AG04449 (cell line): ENCODE measurements around the gene GUCY1A2.

ENCODE experiments used
- CTCF ChIA-PET: fragments of 350-600 bp; formaldehyde crosslinking; extraction: SDS; loops from one replicate; lab custom pipeline; 2021; ENCODE audit warnings: antibody characterized with exemption; lab: Yijun Ruan, JAX
- POLR2A ChIA-PET: fragments of 400-600, 350-600 bp; formaldehyde crosslinking; extraction: SDS; loops from one replicate; lab custom pipeline; 2020; ENCODE audit warnings: antibody characterized with exemption, inconsistent platforms; lab: Yijun Ruan, JAX
- DNase-seq: peaks from one replicate; pipeline ENCODE4 v3.0.0-alpha.2; 2010; ENCODE audit warnings: low read depth, low spot score
- H3K4me3 ChIP-seq: 2 replicates; pipeline ENCODE4 v1.5.1; 2011; ENCODE audit warnings: low read depth, mild to moderate bottlenecking, control low read depth, low read length
- TF ChIP-seq, protein P1 (sequence below): IDR thresholded peaks from one replicate; pipeline ENCODE4 v1.5.1; 2011; ENCODE audit warnings: mild to moderate bottlenecking, moderate library complexity, low read length, control low read depth, inconsistent platforms; ENCODE audit not compliant: insufficient read depth; ENCODE audit errors: missing control alignments

Gene GUCY1A2

DNA sequence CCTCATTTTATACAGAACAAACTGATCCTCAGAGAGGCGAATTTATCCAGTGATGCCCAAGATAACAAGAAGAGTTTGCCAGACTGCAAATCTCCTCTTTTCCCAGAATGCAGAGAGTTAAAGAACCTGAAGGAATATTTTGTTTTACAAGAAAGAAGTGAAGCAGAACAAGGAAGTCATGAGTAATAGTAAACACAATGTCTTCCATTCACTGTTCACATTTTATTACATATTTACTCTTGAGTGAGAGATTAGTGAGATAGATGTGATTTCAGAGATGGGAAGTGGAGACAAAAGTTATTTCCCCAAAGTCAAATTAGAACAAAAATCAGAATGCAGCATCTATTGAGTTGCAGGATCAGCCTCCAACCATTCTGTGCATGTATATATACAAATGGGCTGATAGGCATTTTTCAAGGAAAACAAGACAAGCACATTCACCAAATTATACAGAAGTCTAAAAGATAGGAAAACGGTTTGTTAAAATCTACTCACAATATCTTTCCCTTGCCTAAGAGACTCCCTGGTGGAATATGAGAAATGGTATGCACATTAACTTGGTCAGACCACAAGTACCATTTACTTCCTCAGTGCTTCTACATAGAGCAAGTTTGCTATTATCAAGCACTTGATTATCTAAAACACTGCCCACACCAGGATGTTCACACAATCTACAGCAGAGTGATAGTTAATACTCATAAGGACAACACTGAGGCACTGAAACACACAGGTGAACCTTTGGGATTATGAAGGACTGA lies 12.0 kb downstream of the GUCY1A2 start:
- POLR2A ChIA-PET: no interaction called here
- DNase-seq: no peak
- TF ChIP-seq, protein P1, sequence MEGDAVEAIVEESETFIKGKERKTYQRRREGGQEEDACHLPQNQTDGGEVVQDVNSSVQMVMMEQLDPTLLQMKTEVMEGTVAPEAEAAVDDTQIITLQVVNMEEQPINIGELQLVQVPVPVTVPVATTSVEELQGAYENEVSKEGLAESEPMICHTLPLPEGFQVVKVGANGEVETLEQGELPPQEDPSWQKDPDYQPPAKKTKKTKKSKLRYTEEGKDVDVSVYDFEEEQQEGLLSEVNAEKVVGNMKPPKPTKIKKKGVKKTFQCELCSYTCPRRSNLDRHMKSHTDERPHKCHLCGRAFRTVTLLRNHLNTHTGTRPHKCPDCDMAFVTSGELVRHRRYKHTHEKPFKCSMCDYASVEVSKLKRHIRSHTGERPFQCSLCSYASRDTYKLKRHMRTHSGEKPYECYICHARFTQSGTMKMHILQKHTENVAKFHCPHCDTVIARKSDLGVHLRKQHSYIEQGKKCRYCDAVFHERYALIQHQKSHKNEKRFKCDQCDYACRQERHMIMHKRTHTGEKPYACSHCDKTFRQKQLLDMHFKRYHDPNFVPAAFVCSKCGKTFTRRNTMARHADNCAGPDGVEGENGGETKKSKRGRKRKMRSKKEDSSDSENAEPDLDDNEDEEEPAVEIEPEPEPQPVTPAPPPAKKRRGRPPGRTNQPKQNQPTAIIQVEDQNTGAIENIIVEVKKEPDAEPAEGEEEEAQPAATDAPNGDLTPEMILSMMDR: no peak
- no peak overlapping the region for H3K4me3 ChIP-seq
- CTCF ChIA-PET: interaction anchor here (1.1 kb wide), 1 partner anchor 12 kb away, joined by 3 read pairs; the partner anchor contains the start of gene GUCY1A2

DNA sequence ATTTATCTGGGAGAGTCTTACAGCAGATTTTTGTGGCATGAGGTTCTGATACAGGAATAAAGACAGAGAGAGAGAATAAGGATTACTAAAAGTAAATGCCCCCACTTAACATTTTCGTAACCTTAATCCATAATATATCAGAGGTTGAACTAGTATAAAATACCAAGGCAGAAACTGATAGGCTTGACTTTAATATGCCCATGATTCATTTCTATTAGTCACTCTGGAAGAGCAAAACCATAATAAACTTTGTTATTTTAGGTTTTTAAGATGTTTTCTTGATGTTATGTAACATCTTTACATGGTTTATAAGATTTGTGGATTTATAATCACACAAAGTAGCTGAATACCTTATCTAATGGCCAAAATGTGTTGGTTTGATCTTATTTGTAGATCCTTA lies 19.1 kb downstream of the GUCY1A2 start:
- TF ChIP-seq, protein P1: no peak
- no peak for DNase-seq
- CTCF ChIA-PET: interaction anchor here (1.6 to 2.6 kb wide), 2 partner anchors 14 to 18 kb away, joined by 3 to 8 read pairs; partner anchors contain the start of gene GUCY1A2
- H3K4me3 ChIP-seq: no peak overlapping the region
- POLR2A ChIA-PET: interaction anchor here (1.6 kb wide), 1 partner anchor 37 kb away, joined by 3 read pairs; no protein-coding TSS in a partner anchor

DNA sequence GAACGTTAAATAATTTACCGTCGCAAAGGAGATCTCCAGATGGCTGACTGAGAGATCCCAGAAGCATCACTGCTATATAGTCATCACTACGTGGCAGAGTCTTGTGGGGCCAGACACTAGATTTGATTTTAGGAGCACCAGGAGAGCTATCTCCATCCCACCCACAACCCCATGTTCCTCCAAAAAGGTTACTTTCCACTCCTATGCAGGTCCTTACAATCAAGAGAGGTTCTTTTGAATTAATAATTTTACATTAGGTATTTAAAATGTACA lies 19.4 kb downstream of the GUCY1A2 start:
- ChIA-PET CTCF (interaction anchor here (1.6 to 2.6 kb wide), 2 partner anchors 14 to 18 kb away, joined by 3 to 8 read pairs; partner anchors contain the start of gene GUCY1A2), POLR2A (interaction anchor here (1.6 kb wide), 1 partner anchor 37 kb away, joined by 3 read pairs; no protein-coding TSS in a partner anchor)
- TF ChIP-seq, protein P1: no peak
- DNase-seq: no peak
- no peak overlapping the region for H3K4me3 ChIP-seq

DNA sequence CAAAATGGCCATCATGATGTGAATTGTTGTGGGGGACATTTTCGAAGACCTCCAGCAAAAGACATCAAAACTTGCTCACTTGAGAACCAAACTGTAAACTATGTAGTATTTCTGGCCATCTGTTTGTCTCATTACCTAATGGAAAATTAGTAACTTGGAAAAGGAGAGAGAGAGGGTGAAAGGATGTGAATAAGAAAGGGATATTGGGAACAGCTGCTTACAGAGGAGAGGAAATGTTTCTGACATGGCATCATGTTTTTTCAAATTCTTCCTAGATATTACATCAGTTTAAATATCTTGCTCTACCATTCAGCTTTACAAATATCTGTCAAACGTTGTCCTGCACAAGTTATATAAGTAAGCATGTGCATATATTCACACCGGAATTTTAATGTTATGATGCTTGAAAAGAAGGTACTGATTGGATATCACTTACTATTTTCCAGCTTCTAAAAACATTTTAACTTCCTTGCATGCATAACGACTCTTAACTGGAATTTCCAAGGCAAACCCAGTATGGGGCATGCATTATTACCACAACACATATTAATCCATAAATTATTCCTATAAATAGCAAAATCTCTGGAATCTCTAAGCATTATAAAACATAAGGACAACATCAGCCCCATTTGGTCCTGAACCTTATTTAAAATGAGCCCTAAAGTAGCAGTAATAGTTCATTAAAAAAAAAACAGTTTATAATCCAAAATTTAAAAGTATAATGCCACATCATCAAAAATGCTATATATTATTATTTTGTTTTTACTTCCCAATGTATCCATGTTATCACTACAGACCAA lies 20.0 kb downstream of the GUCY1A2 start:
- TF ChIP-seq, protein P1: no peak
- H3K4me3 ChIP-seq: no peak overlapping the region
- CTCF ChIA-PET: interaction anchor here (0.9 to 1.6 kb wide), 3 partner anchors 9 to 15 kb away, joined by 3 to 6 read pairs (median 4); no protein-coding TSS in a partner anchor
- peak; percentile 60 for DNase-seq
- POLR2A ChIA-PET: interaction anchor here (1.6 kb wide), 1 partner anchor 36 kb away, joined by 3 read pairs; no protein-coding TSS in a partner anchor

DNA sequence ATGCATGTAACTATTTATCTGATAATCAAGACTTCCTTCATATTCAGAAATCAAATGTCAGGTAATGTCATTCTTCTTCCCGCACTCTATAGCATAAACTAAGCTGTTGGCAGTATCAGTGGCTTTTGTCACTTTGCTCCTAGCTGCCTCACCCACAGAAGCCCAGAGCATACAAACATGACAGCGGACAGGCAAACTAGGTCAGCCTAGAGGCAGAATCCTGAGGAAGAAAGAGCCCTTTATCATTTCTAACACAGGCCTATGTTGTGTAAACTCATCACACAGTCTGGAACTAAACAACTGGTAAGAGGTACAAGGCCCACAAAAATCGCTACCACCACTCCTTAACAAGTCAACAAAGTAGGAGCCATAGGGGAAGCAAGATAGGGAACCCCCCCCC lies 21.0 kb downstream of the GUCY1A2 start:
- DNase-seq: no peak
- no peak overlapping the region for H3K4me3 ChIP-seq
- ChIA-PET CTCF (interaction anchor here (1.6 kb wide), 1 partner anchor 9 kb away, joined by 6 read pairs; no protein-coding TSS in a partner anchor), POLR2A (no interaction called here)
- TF ChIP-seq, protein P1: no peak
